CD8-positive, alpha-beta memory T cell (primary cell): ENCODE measurements around the gene SMYD3. TPM values are rescaled to one million over a fixed set of nuclear protein-coding genes. Genes with fewer than 3 reads are reported as not detected.
A peak's percentile ranks its signal among the peaks of the same experiment; 100 is the strongest.

Experiments
- CTCF ChIA-PET: fragments of 350-600 bp; sonication (Branson Sonifier 250); formaldehyde crosslinking; loops from one replicate; lab custom pipeline; 2021; ENCODE audit warnings: antibody characterized with exemption; lab: Charles Lee
- POLR2A ChIA-PET: fragments of 350-600 bp; sonication (Branson Sonifier 250); formaldehyde crosslinking; loops from one replicate; lab custom pipeline; 2021; ENCODE audit warnings: antibody characterized with exemption; lab: Charles Lee
- DNase-seq, 5 donors: peaks; one replicate each; pipeline versions ENCODE4 v3.0.0 to v3.0.0-alpha.2; 2020 to 2022; ENCODE audit warnings: mixed read lengths in 1 of 5
- H3K27ac ChIP-seq: one replicate; pipeline ENCODE4 v1.7.0; 2013; ENCODE audit warnings: low read depth, mild to moderate bottlenecking, low read length, moderate library complexity
- H3K27me3 ChIP-seq: 2 replicates; pipeline ENCODE4 v1.7.0; 2013; ENCODE audit warnings: low read length, mild to moderate bottlenecking; ENCODE audit not compliant: insufficient read depth, poor library complexity, severe bottlenecking
- H3K36me3 ChIP-seq: 2 replicates; pipeline ENCODE4 v1.7.0; 2013; ENCODE audit warnings: mild to moderate bottlenecking, low read length, moderate library complexity; ENCODE audit not compliant: insufficient read depth
- H3K4me1 ChIP-seq: 2 replicates; pipeline ENCODE4 v1.7.0; 2013; ENCODE audit warnings: mild to moderate bottlenecking, low read length, moderate library complexity; ENCODE audit not compliant: insufficient read depth
- H3K4me3 ChIP-seq: 2 replicates; pipeline ENCODE4 v1.7.0; 2013; ENCODE audit warnings: mild to moderate bottlenecking, low read length
- H3K9me3 ChIP-seq: 2 replicates; pipeline ENCODE4 v1.7.0; 2013; ENCODE audit warnings: mild to moderate bottlenecking, low read length
- H3K27ac Mint-ChIP-seq, 8 donors: one replicate each; pipeline ENCODE4 v1.8.0; 2020 to 2021; ENCODE audit warnings: mixed read lengths in 8 of 8, mild to moderate bottlenecking in 6 of 8, inconsistent platforms in 3 of 8, moderate library complexity in 3 of 8
- H3K27me3 Mint-ChIP-seq, 2 donors: one replicate each; pipeline ENCODE4 v1.8.0; 2020 to 2021; ENCODE audit warnings: mixed read lengths in 2 of 2, mild to moderate bottlenecking in 1 of 2, moderate library complexity in 1 of 2
- H3K36me3 Mint-ChIP-seq, 3 donors: one replicate each; pipeline ENCODE4 v1.8.0; 2020 to 2021; ENCODE audit warnings: mixed read lengths in 3 of 3, inconsistent platforms in 1 of 3, mild to moderate bottlenecking in 1 of 3
- H3K4me1 Mint-ChIP-seq, 3 donors: one replicate each; pipeline ENCODE4 v1.8.0; 2020 to 2021; ENCODE audit warnings: mixed read lengths in 3 of 3, inconsistent platforms in 1 of 3, mild to moderate bottlenecking in 1 of 3
- H3K4me3 Mint-ChIP-seq, 7 donors: one replicate each; pipeline ENCODE4 v1.8.0; 2020 to 2021; ENCODE audit warnings: mixed read lengths in 7 of 7, mild to moderate bottlenecking in 6 of 7, moderate library complexity in 4 of 7, inconsistent platforms in 2 of 7
- H3K9me3 Mint-ChIP-seq, 5 donors: one replicate each; pipeline ENCODE4 v1.8.0; 2020 to 2022; ENCODE audit warnings: mixed read lengths in 5 of 5, mild to moderate bottlenecking in 3 of 5, moderate library complexity in 2 of 5, inconsistent platforms in 1 of 5
- polyA plus RNA-seq: library from polyadenylated mRNA; unstranded; fragments of 300-500 nt; fragmentation: Illumina TruSeq; gene quantifications from one replicate; pipeline ENCODE4 v1.2.3, GENCODE V29; 2021
- total RNA-seq, 2 experiments: library from RNA; stranded (reverse); gene quantifications; one replicate each; pipeline ENCODE4 v1.2.3, GENCODE V29; 2021

Gene SMYD3
- total and polyA plus RNA-seq, 3 experiments from 2014 or later, result 12.4 to 31.7 (median 14.5) TPM

DNA sequence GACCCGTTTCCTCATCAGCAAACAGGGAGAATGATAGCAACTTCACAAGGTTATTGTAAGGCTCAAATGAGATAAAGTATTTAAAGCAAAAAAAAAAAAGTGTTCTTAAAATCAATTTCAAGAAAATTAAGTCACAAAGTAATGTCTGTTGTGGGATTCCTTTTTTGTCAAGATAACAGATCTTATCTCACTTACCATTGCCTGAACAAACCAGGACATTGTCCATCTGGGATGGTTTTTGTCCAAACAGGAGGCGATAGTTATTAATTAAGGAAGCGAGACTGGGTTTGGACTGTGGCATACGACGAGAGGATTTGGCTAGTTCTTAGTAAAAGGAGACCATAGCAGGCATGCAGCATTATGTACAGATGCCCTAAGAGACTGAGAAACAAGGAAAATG lies 458.4 kb downstream of the SMYD3 start:
- no peak for DNase-seq
- Histone ChIP-seq H3K27me3 (no peaks in the 10 kb centered on the region), H3K4me1 (no peaks in the 10 kb centered on the region), H3K4me3 (no peak overlapping the region), H3K9me3 (no peaks in the 10 kb centered on the region), H3K36me3 (no peaks in the 10 kb centered on the region), H3K27ac (no peak overlapping the region)
- Mint-ChIP-seq H3K27ac (peak overlapping the region in 1 of 8 donors; percentile 77), H3K4me3 (no peak overlapping the region), H3K36me3 (peaks cover 9 to 38% (median 15%) of the 10 kb centered on the region in 3 donors), H3K9me3 (peaks cover 0 to 16% (median 4%) of the 10 kb centered on the region in 5 donors), H3K27me3 (no peaks in the 10 kb centered on the region), H3K4me1 (no peaks in the 10 kb centered on the region)
- CTCF ChIA-PET, result no interaction called here
- POLR2A ChIA-PET, result no interaction called here

DNA sequence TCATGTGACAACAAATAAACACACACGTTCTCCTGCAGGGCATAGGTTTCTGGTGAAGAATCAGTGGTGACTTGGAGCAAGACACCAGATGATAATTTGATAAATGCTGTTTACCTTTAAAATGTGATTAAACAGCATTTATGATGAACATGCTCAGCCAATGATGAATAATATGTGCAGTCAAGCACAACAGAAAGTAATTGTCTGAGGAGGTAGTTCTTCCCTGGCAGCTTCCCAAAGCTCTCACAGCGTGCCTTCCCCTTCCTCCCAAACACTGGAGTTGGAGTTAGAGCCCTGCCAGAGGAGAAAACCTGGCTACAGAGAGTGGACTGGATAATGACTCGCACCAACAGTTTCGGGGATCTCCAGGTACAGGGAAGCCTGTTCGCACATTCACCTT lies 463.5 kb downstream of the SMYD3 start:
- no peak for DNase-seq
- Mint-ChIP-seq H3K27me3 (no peaks in the 10 kb centered on the region), H3K4me1 (no peaks in the 10 kb centered on the region), H3K9me3 (peaks cover 0 to 11% (median 4%) of the 10 kb centered on the region in 5 donors), H3K36me3 (peaks cover 0 to 36% (median 7%) of the 10 kb centered on the region in 3 donors), H3K27ac (no peak overlapping the region), H3K4me3 (no peak overlapping the region)
- H3K27me3 ChIP-seq, result no peaks in the 10 kb centered on the region
- no peaks in the 10 kb centered on the region for H3K4me1 ChIP-seq
- H3K9me3 ChIP-seq, result no peaks in the 10 kb centered on the region
- no peak overlapping the region for H3K27ac ChIP-seq
- H3K36me3 ChIP-seq, result no peaks in the 10 kb centered on the region
- ChIA-PET CTCF (no interaction called here), POLR2A (no interaction called here)
- H3K4me3 ChIP-seq, result no peak overlapping the region

DNA sequence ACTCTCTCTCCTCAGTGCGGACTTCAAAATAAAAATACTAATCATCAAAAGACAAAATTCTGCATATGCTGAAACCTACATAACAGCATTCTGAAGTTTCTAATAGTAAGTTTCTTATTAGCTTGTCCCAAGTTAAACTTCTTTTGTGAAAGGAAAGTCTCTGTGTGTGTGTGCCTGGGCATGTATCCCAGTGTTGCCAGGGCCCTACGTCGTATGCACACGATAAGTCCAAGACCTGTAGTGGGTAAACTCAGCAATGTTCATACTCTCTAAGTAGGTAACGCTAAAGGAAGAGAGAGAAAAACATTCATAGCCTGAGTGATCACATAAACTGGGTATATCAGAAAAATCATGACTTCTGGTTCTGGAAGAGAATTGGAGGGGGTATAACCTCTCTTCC lies 465.7 kb downstream of the SMYD3 start:
- peaks cover 0 to 36% (median 7%) of the 10 kb centered on the region in 3 donors for H3K36me3 Mint-ChIP-seq
- no peaks in the 10 kb centered on the region for H3K27me3 ChIP-seq
- no peak for DNase-seq
- H3K9me3 ChIP-seq, result no peaks in the 10 kb centered on the region
- no peak overlapping the region for H3K4me3 ChIP-seq
- no peaks in the 10 kb centered on the region for H3K36me3 ChIP-seq
- no peaks in the 10 kb centered on the region for H3K4me1 Mint-ChIP-seq
- CTCF ChIA-PET, result no interaction called here
- POLR2A ChIA-PET, result no interaction called here
- H3K4me3 Mint-ChIP-seq, result no peak overlapping the region
- H3K27ac Mint-ChIP-seq, result peak overlapping the region in 1 of 8 donors; percentile 17
- no peaks in the 10 kb centered on the region for H3K27me3 Mint-ChIP-seq
- H3K4me1 ChIP-seq, result no peaks in the 10 kb centered on the region
- no peak overlapping the region for H3K27ac ChIP-seq
- H3K9me3 Mint-ChIP-seq, result peaks cover 0 to 11% (median 4%) of the 10 kb centered on the region in 5 donors

DNA sequence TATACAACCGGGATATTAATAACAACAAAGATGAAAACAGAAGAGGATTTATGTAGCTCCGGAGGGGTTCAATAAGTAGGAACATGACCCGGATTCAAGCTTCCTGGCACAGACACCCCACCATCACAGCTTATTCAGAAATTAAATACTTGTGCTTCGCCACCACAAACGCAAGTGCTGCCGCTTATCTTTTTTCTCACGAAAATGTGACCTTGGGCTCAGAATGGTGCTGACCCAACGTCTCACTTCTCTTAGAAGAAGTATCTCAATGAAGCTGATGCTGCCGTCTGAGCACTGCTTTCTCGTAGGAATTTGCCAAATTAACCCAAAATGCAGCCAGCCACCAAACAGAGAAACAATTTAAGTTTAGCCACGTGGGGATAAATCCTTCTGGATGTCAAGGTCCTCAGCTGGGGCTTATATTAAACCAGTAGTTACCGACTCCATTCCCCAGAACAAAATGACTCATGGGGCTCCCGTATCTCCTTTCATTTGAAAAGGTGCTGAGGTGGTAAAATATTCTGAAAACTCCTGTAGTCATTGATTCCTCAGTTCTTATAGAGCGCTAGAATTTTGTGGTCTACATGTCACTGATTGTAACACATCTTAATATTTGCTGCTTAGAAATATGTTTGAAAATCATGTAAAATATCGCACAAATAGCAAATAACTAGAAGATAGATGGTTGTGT lies 466.7 kb downstream of the SMYD3 start:
- Histone ChIP-seq H3K27me3 (no peaks in the 10 kb centered on the region), H3K4me1 (no peaks in the 10 kb centered on the region), H3K4me3 (no peak overlapping the region), H3K9me3 (no peaks in the 10 kb centered on the region), H3K36me3 (no peaks in the 10 kb centered on the region), H3K27ac (no peak overlapping the region)
- Mint-ChIP-seq H3K27me3 (no peaks in the 10 kb centered on the region), H3K4me1 (no peaks in the 10 kb centered on the region), H3K4me3 (no peak overlapping the region), H3K36me3 (peaks cover 0 to 33% (median 7%) of the 10 kb centered on the region in 3 donors), H3K9me3 (peaks cover 0 to 11% (median 4%) of the 10 kb centered on the region in 5 donors), H3K27ac (no peak overlapping the region)
- CTCF ChIA-PET, result no interaction called here
- POLR2A ChIA-PET, result no interaction called here
- DNase-seq, result no peak

DNA sequence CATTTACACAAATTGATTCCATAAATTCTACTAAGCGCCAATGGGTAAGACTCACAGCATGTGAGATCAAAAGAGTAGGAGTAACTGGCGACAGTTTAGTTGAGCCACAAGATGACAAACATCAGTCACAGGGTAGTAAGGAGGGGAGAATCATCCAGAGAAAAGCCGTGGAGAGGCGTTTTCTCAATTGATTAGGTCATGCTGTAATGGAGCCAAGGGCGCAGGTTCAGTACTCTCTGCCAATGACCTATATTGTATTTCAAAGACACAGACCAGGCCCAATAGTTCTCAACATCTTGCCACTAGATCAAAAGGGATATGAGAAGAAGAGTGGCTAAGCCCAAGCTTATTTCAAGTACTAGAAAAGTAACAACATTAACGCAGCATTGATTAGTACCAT lies 467.5 kb downstream of the SMYD3 start:
- H3K36me3 Mint-ChIP-seq, result peaks cover 0 to 27% (median 5%) of the 10 kb centered on the region in 3 donors
- no peak overlapping the region for H3K4me3 ChIP-seq
- H3K27ac ChIP-seq, result no peak overlapping the region
- no peak overlapping the region for H3K4me3 Mint-ChIP-seq
- ChIA-PET CTCF (no interaction called here), POLR2A (no interaction called here)
- no peak overlapping the region for H3K27ac Mint-ChIP-seq
- no peaks in the 10 kb centered on the region for H3K9me3 ChIP-seq
- no peaks in the 10 kb centered on the region for H3K4me1 Mint-ChIP-seq
- peaks cover 0 to 6% (median 0%) of the 10 kb centered on the region in 5 donors for H3K9me3 Mint-ChIP-seq
- H3K36me3 ChIP-seq, result no peaks in the 10 kb centered on the region
- DNase-seq, result no peak
- H3K27me3 ChIP-seq, result no peaks in the 10 kb centered on the region
- H3K27me3 Mint-ChIP-seq, result no peaks in the 10 kb centered on the region
- no peaks in the 10 kb centered on the region for H3K4me1 ChIP-seq

DNA sequence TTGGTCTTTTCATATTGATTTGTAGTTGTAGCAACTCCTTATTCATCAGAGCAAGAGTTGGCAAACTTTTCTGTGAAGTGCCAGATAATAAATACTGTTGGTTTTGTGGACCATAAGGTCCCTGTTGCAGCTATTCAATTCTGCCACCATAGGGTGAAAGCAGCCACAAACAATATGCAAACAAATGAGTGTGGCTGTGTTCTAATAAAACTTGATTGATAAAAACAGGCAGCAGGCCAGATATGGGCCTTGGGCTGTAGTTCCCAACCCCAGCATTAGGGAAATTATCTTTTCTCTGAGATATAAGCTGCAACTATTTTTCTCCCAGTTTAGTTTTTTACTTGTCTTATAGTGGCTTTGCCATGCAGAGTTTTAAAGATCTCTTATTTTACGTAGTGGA lies 469.2 kb downstream of the SMYD3 start:
- H3K36me3 ChIP-seq, result no peaks in the 10 kb centered on the region
- Mint-ChIP-seq H3K36me3 (peaks cover 0 to 12% (median 0%) of the 10 kb centered on the region in 3 donors), H3K4me1 (no peaks in the 10 kb centered on the region), H3K27me3 (no peaks in the 10 kb centered on the region), H3K4me3 (no peak overlapping the region), H3K27ac (no peak overlapping the region), H3K9me3 (peaks cover 0 to 7% (median 0%) of the 10 kb centered on the region in 5 donors)
- no peak for DNase-seq
- POLR2A ChIA-PET, result no interaction called here
- no peak overlapping the region for H3K27ac ChIP-seq
- no peaks in the 10 kb centered on the region for H3K9me3 ChIP-seq
- H3K4me1 ChIP-seq, result no peaks in the 10 kb centered on the region
- no peaks in the 10 kb centered on the region for H3K27me3 ChIP-seq
- CTCF ChIA-PET, result no interaction called here
- H3K4me3 ChIP-seq, result no peak overlapping the region

DNA sequence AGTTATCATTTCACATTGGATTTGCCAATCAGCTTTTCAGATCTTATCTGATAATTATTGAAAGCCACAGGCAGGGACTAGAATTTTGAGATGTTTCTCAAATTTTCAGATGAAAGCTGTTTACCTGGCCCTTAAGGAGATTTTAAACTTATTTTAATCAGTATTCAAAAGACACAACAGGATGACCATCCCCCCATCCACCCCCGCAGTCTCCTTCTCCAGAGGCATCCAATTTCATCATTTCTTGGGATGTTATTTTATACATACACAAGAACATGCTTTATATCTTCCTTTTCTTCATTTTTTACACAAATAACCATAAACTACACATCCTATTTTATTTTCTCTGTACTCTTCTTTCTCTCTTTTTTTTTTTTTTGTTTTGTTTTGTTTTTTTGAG lies 470.9 kb downstream of the SMYD3 start:
- H3K27me3 Mint-ChIP-seq, result peaks cover 0 to 1% of the 10 kb centered on the region in 2 donors
- Histone ChIP-seq H3K27ac (no peak overlapping the region), H3K9me3 (no peaks in the 10 kb centered on the region), H3K4me3 (no peak overlapping the region), H3K27me3 (no peaks in the 10 kb centered on the region), H3K36me3 (no peaks in the 10 kb centered on the region), H3K4me1 (no peaks in the 10 kb centered on the region)
- CTCF ChIA-PET, result no interaction called here
- H3K36me3 Mint-ChIP-seq, result peaks cover 0 to 2% (median 0%) of the 10 kb centered on the region in 3 donors
- no peaks in the 10 kb centered on the region for H3K4me1 Mint-ChIP-seq
- POLR2A ChIA-PET, result no interaction called here
- H3K27ac Mint-ChIP-seq, result no peak overlapping the region
- DNase-seq, result no peak
- peaks cover 0 to 5% (median 0%) of the 10 kb centered on the region in 5 donors for H3K9me3 Mint-ChIP-seq
- no peak overlapping the region for H3K4me3 Mint-ChIP-seq

DNA sequence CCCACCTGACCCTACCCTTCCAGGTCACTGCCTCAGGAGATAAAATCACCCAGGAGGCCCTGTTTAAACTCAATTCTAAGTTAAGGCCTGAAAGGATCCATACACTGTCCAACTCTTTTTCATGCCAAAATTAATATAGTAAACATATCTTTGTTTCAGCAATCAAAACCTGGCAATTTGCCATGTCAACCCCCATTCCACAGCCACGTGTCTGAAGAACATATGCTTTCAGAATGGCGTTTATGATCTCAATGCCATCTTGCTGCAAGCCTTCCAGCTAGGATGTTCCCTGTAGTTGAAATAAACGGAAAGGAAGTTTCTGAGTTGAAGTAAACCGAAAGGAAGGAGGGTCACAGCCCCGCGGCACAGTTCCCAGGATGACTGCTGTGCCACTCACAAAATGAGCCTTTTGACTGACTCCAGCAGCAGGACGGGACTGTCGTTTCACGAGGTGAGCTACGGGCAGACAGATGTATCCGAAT lies 472.0 kb downstream of the SMYD3 start:
- Histone ChIP-seq H3K9me3 (no peaks in the 10 kb centered on the region), H3K4me3 (no peak overlapping the region), H3K27ac (no peak overlapping the region), H3K4me1 (no peaks in the 10 kb centered on the region), H3K27me3 (no peaks in the 10 kb centered on the region), H3K36me3 (no peaks in the 10 kb centered on the region)
- Mint-ChIP-seq H3K36me3 (peaks cover 0 to 8% (median 0%) of the 10 kb centered on the region in 3 donors), H3K4me3 (no peak overlapping the region), H3K27me3 (peaks cover 0 to 1% of the 10 kb centered on the region in 2 donors), H3K4me1 (no peaks in the 10 kb centered on the region), H3K9me3 (peaks cover 0 to 12% (median 0%) of the 10 kb centered on the region in 5 donors), H3K27ac (no peak overlapping the region)
- ChIA-PET CTCF (no interaction called here), POLR2A (no interaction called here)
- DNase-seq, result no peak
